ENCODE results near the gene RSPH6A.
"Not testable (repeated sequence)": the region's sequence is repeated elsewhere in the genome, so short reads cannot be mapped to it uniquely, and the experiment has no call there.

RSPH6A gene

GRCh38 chr19:45764475-45764874, 50.6 kb downstream of the RSPH6A start:
- no peak for DNase-seq

GRCh38 chr19:45763691-45764294, 51.3 kb downstream of the RSPH6A start:
- no peak for DNase-seq

DNA sequence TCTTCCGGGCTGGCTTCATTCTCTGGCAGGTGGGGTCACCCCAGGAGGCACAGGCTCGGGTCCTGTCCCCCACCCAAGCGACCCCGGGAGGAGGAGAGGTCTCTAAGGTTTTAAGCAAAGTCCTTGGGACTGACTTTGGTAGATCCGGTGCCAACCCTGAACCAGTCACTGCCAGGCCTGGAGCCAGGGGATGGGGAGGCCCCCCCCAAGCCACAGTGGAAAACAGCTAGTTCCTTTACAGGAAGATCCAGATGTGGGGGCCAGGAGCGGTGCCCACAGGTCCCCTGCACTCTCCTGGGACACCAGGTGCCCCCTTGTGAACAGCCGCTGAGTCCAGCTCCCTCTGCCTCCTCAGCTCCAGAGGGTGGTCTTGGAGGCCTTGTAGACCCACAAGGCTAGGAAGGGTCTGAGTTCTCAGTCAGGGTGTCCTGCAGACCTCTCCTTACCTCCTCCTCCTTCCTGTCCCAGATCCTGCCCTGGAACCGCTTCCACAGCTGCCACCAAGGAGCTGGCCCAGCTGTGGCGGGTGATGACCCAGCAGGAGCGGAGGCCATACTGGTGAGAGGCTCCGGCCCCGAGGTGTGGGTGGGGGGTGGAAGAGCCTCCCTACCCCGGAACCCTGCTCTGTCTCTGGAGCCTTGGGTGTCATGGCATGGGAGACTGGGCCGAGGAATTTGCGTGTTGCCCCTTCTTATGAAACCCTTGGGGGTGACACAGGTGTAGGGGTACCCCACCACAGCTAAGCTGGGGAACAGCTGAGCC, 52.1 kb downstream of the RSPH6A start:
- DNase-seq, result no peak

DNA sequence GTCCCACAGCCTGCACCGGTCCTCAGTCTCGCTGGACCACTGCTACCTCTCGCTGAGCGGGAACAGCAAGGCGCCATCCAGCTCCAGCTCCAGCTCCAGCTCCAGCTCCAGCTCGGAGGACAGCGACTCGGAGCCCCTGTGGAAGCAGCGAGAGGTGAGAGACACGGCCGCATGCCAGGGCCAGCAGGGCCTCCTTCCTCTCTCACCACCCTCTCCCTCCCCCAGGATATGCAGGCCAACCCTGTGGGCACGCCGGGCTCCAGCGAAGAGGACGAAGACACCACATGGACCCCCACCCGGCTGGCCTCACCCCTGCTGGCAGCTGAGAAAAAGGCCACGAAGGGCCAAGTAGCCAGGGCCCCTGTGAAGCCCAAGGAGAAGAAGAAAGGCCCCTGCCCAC, 53.4 kb downstream of the RSPH6A start:
- DNase-seq, result no peak

GRCh38 chr19:45758921-45759320, 56.2 kb downstream of the RSPH6A start:
- no peak for DNase-seq

GRCh38 chr19:45757695-45758094, 57.4 kb downstream of the RSPH6A start:
- DNase-seq, result no peak

- no peak for DNase-seq
Measured at GRCh38 chr19:45754323-45754722, 60.8 kb downstream of the RSPH6A start.

DNA sequence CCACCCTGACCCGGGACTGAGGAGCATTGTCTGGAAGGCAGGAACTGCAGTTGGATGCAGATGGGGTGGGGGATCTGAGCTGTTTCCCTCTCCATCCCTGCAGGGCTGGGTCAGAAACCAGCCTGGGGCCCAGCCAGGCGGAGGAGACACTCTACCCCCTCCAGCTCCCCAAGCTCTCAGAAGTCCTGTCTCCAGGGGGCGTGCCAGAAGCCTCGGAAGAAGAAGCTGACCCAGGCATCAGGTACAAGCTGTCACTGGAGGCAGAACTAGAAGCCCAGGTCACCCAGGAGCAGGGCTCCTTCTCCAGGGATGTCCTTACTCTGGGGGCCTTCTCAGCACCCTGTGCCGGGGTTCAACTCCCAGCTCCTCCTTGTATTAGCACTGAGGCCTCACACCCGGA, 61.6 kb downstream of the RSPH6A start:
- DNase-seq, result no peak

- no peak for DNase-seq
Measured at GRCh38 chr19:45752639-45753038, 62.5 kb downstream of the RSPH6A start.

DNA sequence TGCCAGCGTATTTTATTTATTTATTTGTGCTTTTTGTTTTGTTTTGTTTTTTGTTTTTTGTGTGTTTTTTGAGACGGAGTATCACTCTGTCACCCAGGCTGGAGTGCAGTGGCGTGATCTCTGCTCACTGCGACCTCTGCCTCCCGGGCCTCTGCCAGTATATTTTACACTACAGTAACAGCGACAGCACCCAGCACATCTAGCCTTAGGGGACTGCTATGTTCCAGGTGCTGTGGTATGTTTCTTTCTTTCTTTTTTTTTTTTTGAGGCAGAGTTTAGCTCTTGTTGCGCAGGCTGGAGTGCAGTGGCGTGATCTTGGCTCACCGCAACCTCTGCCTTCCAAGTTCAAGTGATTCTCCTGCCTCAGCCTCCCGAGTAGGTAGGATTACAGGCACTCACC, 63.6 kb downstream of the RSPH6A start:
- DNase-seq, result not testable (repeated sequence)

DNA sequence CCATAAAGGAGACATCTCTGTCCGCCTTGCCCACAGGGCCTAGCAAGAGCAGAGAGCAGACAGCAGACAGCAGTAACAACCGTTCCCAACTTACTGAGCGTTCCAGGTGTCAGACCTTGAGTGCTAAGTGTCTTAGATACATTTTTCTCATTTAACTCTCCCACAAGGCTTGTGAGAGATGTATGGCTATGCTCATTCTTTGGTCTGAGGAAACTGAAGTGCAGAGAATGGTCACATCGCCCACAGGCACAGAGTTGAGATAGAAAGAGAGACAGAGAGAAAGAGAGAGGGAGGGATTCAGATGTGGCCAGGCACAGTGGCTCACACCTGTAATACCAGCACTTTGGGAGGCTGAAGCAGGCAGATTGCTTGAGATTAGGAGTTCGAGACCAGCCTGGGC, 67.6 kb downstream of the RSPH6A start:
- DNase-seq, result no peak

GRCh38 chr19:45746866-45747265, 68.2 kb downstream of the RSPH6A start:
- no peak for DNase-seq
